Measurements from ENCODE around the gene CHST4. TPM values are rescaled to one million over a fixed set of nuclear protein-coding genes. Genes with fewer than 3 reads are reported as not detected.

The CHST4 gene
- not detected for total RNA-seq
- not detected for polyA plus RNA-seq

- WGBS: 3% methylated on average over 9 of the region's 9 CpGs
- no peak within 1 kb of the TSS for H3K27ac ChIP-seq (ENCODE audit: low read depth)
- no peak within 1 kb of the TSS for H3K4me3 ChIP-seq (ENCODE audit: low read depth, low read length)
- H3K36me3 ChIP-seq (ENCODE audit: insufficient read depth): no peaks in the 10 kb centered on the region
- DNase-seq (ENCODE audit: extremely low spot score): no peak
- no peaks in the 10 kb centered on the region for H3K4me1 ChIP-seq (ENCODE audit: insufficient read depth)
Measured at GRCh38 chr16:71526111-71526631, at the start of gene CHST4. Gene CHST4 (plus strand): TSS chr16:71526426. CDS start chr16:71536678, 10,252 bp downstream.

- H3K4me3 ChIP-seq (ENCODE audit: low read depth, low read length): no peak overlapping the region
- no peak for DNase-seq (ENCODE audit: extremely low spot score)
- no peaks in the 10 kb centered on the region for H3K4me1 ChIP-seq (ENCODE audit: insufficient read depth)
- no peak overlapping the region for H3K27ac ChIP-seq (ENCODE audit: low read depth)
- 92% methylated on average over 4 of the region's 4 CpGs for WGBS
- peaks cover 6% of the 10 kb centered on the region for H3K36me3 ChIP-seq (ENCODE audit: insufficient read depth)
Measured at GRCh38 chr16:71476457-71477124, 49.6 kb upstream of the CHST4 start.

- 45% methylated on average over 3 of the region's 3 CpGs for WGBS
Measured at GRCh38 chr16:71479420-71479819, 46.8 kb upstream of the CHST4 start.

DNA sequence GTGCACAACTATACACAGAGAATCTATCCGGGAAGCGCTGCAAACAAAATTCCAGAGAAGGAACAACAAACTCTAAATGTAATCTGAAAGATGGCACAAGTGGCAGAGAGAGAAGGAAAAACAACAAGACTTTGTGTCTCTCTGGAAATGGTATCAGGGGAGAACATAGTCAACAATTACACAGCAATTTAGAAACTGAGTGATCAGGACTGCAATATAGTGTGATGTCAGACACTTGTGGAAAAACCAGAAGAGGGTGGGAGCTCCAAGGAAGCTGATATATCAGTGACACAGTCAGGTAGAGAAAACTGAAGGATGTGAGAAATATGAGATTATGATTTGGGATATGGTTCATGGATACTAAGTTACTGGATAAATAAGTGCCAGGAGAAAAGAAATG lies 45.3 kb upstream of the CHST4 start:
- WGBS: 97% methylated on average over 2 of the region's 2 CpGs
- Histone ChIP-seq H3K27ac (ENCODE audit: low read depth) (no peak overlapping the region), H3K4me1 (ENCODE audit: insufficient read depth) (no peaks in the 10 kb centered on the region), H3K36me3 (ENCODE audit: insufficient read depth) (peaks cover 1% of the 10 kb centered on the region), H3K4me3 (ENCODE audit: low read depth, low read length) (no peak overlapping the region)
- DNase-seq (ENCODE audit: extremely low spot score): no peak

More at GRCh38 chr16:71479420-71479819, 46.8 kb upstream of the CHST4 start:
- H3K4me1 ChIP-seq (ENCODE audit: insufficient read depth): no peaks in the 10 kb centered on the region
- no peak overlapping the region for H3K4me3 ChIP-seq (ENCODE audit: low read depth, low read length)
- no peak overlapping the region for H3K27ac ChIP-seq (ENCODE audit: low read depth)
- DNase-seq (ENCODE audit: extremely low spot score): no peak
- peaks cover 6% of the 10 kb centered on the region for H3K36me3 ChIP-seq (ENCODE audit: insufficient read depth)

DNA sequence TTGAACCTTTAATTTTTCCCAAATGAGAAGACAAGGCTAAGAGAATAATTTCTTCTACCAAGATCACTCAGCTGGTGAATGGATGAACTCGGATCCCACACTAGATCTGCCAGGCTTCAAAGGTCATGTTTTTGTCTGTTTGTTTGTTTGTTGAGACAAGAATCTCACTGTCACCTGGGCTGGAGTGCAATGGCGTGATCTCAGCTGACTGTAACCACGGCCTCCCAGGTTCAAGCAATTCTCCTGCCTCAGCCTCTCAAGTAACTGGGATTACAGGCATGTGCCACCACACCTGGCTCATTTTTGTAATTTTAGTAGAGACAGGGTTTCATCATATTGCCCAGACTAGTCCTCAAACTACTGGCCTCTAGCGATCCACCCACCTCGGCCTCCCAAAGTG lies 43.7 kb upstream of the CHST4 start:
- H3K36me3 ChIP-seq (ENCODE audit: insufficient read depth): no peaks in the 10 kb centered on the region
- H3K4me3 ChIP-seq (ENCODE audit: low read depth, low read length): no peak overlapping the region
- no peaks in the 10 kb centered on the region for H3K4me1 ChIP-seq (ENCODE audit: insufficient read depth)
- no peak for DNase-seq (ENCODE audit: extremely low spot score)
- WGBS: 88% methylated on average over 5 of the region's 5 CpGs
- H3K27ac ChIP-seq (ENCODE audit: low read depth): no peak overlapping the region

- H3K36me3 ChIP-seq (ENCODE audit: insufficient read depth): no peaks in the 10 kb centered on the region
- H3K27ac ChIP-seq (ENCODE audit: low read depth): peak overlapping the region; percentile 97
- peak overlapping the region; percentile 78 for H3K4me3 ChIP-seq (ENCODE audit: low read depth, low read length)
- under 1% methylated on average over 44 of the region's 44 CpGs for WGBS
- peak; percentile 87 for DNase-seq (ENCODE audit: extremely low spot score)
- H3K4me1 ChIP-seq (ENCODE audit: insufficient read depth): no peaks in the 10 kb centered on the region
Measured at GRCh38 chr16:71484006-71484893, 42.0 kb upstream of the CHST4 start.

DNA sequence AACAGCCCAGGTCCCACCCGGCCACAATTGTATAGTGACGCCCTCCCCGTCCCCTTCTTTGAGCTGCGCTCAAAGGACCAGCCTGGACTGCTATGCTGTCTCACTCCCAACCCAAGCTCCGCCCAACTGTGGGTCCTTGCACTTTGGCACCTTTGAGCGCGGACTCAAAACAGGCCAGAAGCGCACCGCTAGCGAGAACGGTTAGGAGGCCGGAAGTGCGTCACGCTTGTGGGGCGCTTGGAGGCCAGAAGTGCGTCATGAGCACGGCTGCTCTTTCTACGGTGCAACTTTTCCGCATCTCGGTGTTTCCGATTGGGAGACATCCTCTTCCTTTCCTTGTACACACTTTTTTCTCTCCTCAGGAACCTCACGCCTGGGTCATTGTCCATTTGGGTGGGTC lies 37.1 kb upstream of the CHST4 start, which contains the start of gene ZNF19:
Gene ZNF19, minus strand, starts transcription at position 203 of the 400 bp plus-strand sequence. CDS start 7,210 bp downstream, outside the sequence.
- no peaks in the 10 kb centered on the region for H3K36me3 ChIP-seq (ENCODE audit: insufficient read depth)
- H3K4me1 ChIP-seq (ENCODE audit: insufficient read depth): no peaks in the 10 kb centered on the region
- no peak for DNase-seq (ENCODE audit: extremely low spot score)
- 88% methylated on average over 22 of the region's 22 CpGs for WGBS
- no peak within 1 kb of the TSS for H3K4me3 ChIP-seq (ENCODE audit: low read depth, low read length)
- no peak within 1 kb of the TSS for H3K27ac ChIP-seq (ENCODE audit: low read depth)

DNA sequence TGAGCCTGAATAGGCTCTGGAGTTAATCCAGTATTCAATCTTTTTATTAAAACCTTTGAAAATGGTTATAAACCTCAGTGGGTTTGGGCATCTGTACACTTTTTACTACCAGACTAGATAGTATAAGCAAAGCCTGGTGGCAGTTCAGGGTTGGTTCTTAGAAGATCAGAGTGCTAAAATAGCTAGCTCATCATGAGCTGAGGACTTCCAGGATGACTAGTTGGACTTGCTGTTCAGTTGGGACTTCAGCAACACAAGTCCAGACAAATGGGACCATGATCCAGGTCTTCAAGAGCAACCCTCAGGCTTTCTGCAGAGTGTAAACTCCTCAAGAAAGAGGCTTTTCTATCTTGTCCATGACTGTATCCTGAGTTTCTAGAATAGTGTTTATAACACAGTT lies 35.9 kb upstream of the CHST4 start:
- Histone ChIP-seq H3K27ac (ENCODE audit: low read depth) (no peak overlapping the region), H3K4me1 (ENCODE audit: insufficient read depth) (no peaks in the 10 kb centered on the region), H3K36me3 (ENCODE audit: insufficient read depth) (no peaks in the 10 kb centered on the region), H3K4me3 (ENCODE audit: low read depth, low read length) (no peak overlapping the region)
- DNase-seq (ENCODE audit: extremely low spot score): no peak

DNA sequence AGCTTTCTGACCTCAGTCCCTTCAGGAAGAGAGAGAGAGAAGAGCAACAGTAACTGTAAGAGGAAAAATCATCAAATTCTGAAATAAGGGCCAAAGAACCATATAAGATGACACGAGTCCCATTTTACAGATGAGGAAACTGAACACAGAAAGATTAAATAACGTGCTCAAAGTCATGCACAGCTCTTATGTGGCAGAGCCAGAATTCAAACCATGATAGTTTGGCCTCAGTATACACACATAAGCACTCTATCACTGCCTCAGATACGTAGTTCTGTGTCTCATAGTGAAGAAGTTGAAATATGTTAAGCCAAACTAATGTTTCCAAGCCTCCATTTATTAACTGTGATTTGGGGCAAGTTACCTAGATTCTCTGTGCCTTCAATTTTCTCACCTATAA lies 35.2 kb upstream of the CHST4 start:
- H3K27ac ChIP-seq (ENCODE audit: low read depth): no peak overlapping the region
- no peak for DNase-seq (ENCODE audit: extremely low spot score)
- no peak overlapping the region for H3K4me3 ChIP-seq (ENCODE audit: low read depth, low read length)
- no peaks in the 10 kb centered on the region for H3K36me3 ChIP-seq (ENCODE audit: insufficient read depth)
- WGBS: 53% methylated on average over 3 of the region's 3 CpGs
- no peaks in the 10 kb centered on the region for H3K4me1 ChIP-seq (ENCODE audit: insufficient read depth)

DNA sequence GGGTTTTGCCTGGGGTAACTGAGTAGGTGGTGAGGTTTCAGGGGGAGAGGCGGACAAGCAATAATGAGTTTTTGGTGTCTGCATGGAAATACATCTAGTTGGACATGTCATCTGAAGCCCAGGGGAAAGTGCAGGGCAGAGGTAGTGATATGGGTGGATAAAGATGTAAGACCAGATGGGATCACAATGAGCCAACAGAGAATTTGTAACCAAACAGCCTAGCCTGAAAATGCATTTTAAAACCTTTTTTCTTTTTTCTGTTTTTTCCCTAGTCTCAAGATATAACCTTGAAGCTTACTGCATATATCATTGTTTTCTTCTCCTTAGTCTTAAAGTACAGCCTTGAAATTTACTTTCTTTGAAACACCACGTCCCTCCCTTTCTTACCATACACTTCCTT lies 33.4 kb upstream of the CHST4 start:
- DNase-seq (ENCODE audit: extremely low spot score): no peak
- no peak overlapping the region for H3K4me3 ChIP-seq (ENCODE audit: low read depth, low read length)
- 66% methylated on average over 2 of the region's 2 CpGs for WGBS
- no peak overlapping the region for H3K27ac ChIP-seq (ENCODE audit: low read depth)
- H3K36me3 ChIP-seq (ENCODE audit: insufficient read depth): no peaks in the 10 kb centered on the region
- H3K4me1 ChIP-seq (ENCODE audit: insufficient read depth): no peaks in the 10 kb centered on the region

GRCh38 chr16:71493213-71493612 lies 33.0 kb upstream of the CHST4 start:
- Histone ChIP-seq H3K4me1 (ENCODE audit: insufficient read depth) (no peaks in the 10 kb centered on the region), H3K4me3 (ENCODE audit: low read depth, low read length) (no peak overlapping the region), H3K27ac (ENCODE audit: low read depth) (no peak overlapping the region), H3K36me3 (ENCODE audit: insufficient read depth) (no peaks in the 10 kb centered on the region)
- DNase-seq (ENCODE audit: extremely low spot score): no peak
- 77% methylated on average over 3 of the region's 3 CpGs for WGBS

- DNase-seq (ENCODE audit: extremely low spot score): no peak
- Histone ChIP-seq H3K4me1 (ENCODE audit: insufficient read depth) (no peaks in the 10 kb centered on the region), H3K27ac (ENCODE audit: low read depth) (no peak overlapping the region), H3K4me3 (ENCODE audit: low read depth, low read length) (no peak overlapping the region), H3K36me3 (ENCODE audit: insufficient read depth) (no peaks in the 10 kb centered on the region)
- 87% methylated on average over 3 of the region's 3 CpGs for WGBS
Measured at GRCh38 chr16:71498031-71498430, 28.2 kb upstream of the CHST4 start.

- DNase-seq (ENCODE audit: extremely low spot score): no peak
- no peaks in the 10 kb centered on the region for H3K4me1 ChIP-seq (ENCODE audit: insufficient read depth)
- H3K27ac ChIP-seq (ENCODE audit: low read depth): no peak overlapping the region
- under 1% methylated on average over 3 of the region's 3 CpGs for WGBS
- no peak overlapping the region for H3K4me3 ChIP-seq (ENCODE audit: low read depth, low read length)
- no peaks in the 10 kb centered on the region for H3K36me3 ChIP-seq (ENCODE audit: insufficient read depth)
Measured at GRCh38 chr16:71499775-71500364, 26.4 kb upstream of the CHST4 start.
